Neutrophil (primary cell): ENCODE data around the gene IFITM1.

ENCODE experiments used
- H3K27ac ChIP-seq: fragments of 200-600 bp; sonication (generic); 2 replicates; pipeline ENCODE4 v1.5.1; 2016; ENCODE audit warnings: mild to moderate bottlenecking, moderate library complexity
- H3K27me3 ChIP-seq: fragments of 200-600 bp; sonication (generic); 2 replicates; pipeline ENCODE4 v1.6.0; 2016; ENCODE audit warnings: mild to moderate bottlenecking
- H3K36me3 ChIP-seq: fragments of 200-600 bp; sonication (generic); 2 replicates; pipeline ENCODE4 v1.5.1; 2017
- H3K4me1 ChIP-seq, 2 experiments: fragments of 200-600 bp in 1 of 2; sonication (generic) in 1 of 2; 1 replicate in 1 of 2; 2 replicates in 1 of 2; pipeline versions ENCODE4 v1.5.1 to v1.6.1; 2013 to 2016; ENCODE audit warnings: low read depth in 1 of 2, low read length in 1 of 2, mild to moderate bottlenecking in 1 of 2, moderate library complexity in 1 of 2; ENCODE audit not compliant: control insufficient read depth in 1 of 2, insufficient read depth in 1 of 2
- H3K4me3 ChIP-seq, 2 experiments: fragments of 200-600 bp in 1 of 2; sonication (generic) in 1 of 2; 1 replicate in 1 of 2; 2 replicates in 1 of 2; pipeline ENCODE4 v1.5.1; 2013 to 2016; ENCODE audit warnings: low read depth in 1 of 2, low read length in 1 of 2, mild to moderate bottlenecking in 1 of 2, moderate library complexity in 1 of 2
- H3K9me3 ChIP-seq: fragments of 200-600 bp; sonication (generic); 2 replicates; pipeline ENCODE4 v1.5.1; 2016
- CTCF ChIP-seq: fragments of 200-600 bp; sonication (generic); IDR thresholded peaks from 2 replicates; pipeline ENCODE4 v1.5.1; 2016; ENCODE audit warnings: antibody characterized with exemption

Gene IFITM1

GRCh38 chr11:294780-295179, 19.1 kb upstream of the IFITM1 start:
- Histone ChIP-seq H3K4me1 (peaks cover 11 to 15% of the 10 kb centered on the region in 2 experiments), H3K4me3 (no peak overlapping the region), H3K27ac (peak overlapping the region; percentile 5), H3K9me3 (no peaks in the 10 kb centered on the region), H3K27me3 (peaks cover 51% of the 10 kb centered on the region), H3K36me3 (peaks cover 37% of the 10 kb centered on the region)
- no peak for TF ChIP-seq CTCF

- Histone ChIP-seq H3K9me3 (no peaks in the 10 kb centered on the region), H3K27ac (no peak overlapping the region), H3K4me3 (no peak overlapping the region), H3K36me3 (peaks cover 37% of the 10 kb centered on the region), H3K27me3 (peaks cover 51% of the 10 kb centered on the region), H3K4me1 (peaks cover 3 to 7% of the 10 kb centered on the region in 2 experiments)
- no peak for TF ChIP-seq CTCF
Observed at GRCh38 chr11:295351-296170, 18.3 kb upstream of the IFITM1 start.

GRCh38 chr11:296171-297050, 17.4 kb upstream of the IFITM1 start:
- H3K4me3 ChIP-seq: no peak overlapping the region
- peaks cover 34% of the 10 kb centered on the region for H3K36me3 ChIP-seq
- no peak for TF ChIP-seq CTCF
- H3K9me3 ChIP-seq: no peaks in the 10 kb centered on the region
- peak overlapping the region; percentile 27 for H3K27ac ChIP-seq
- peaks cover 54% of the 10 kb centered on the region for H3K27me3 ChIP-seq
- H3K4me1 ChIP-seq: no peaks in the 10 kb centered on the region

GRCh38 chr11:297051-297585, 16.7 kb upstream of the IFITM1 start:
- Histone ChIP-seq H3K27ac (peak overlapping the region; percentile 27), H3K36me3 (peaks cover 28% of the 10 kb centered on the region), H3K4me1 (no peaks in the 10 kb centered on the region), H3K27me3 (peaks cover 54% of the 10 kb centered on the region), H3K9me3 (no peaks in the 10 kb centered on the region), H3K4me3 (no peak overlapping the region)
- no peak for TF ChIP-seq CTCF

GRCh38 chr11:297586-298405, 16.0 kb upstream of the IFITM1 start:
- no peaks in the 10 kb centered on the region for H3K4me1 ChIP-seq
- peaks cover 54% of the 10 kb centered on the region for H3K27me3 ChIP-seq
- peaks cover 22% of the 10 kb centered on the region for H3K36me3 ChIP-seq
- TF ChIP-seq CTCF: no peak
- no peaks in the 10 kb centered on the region for H3K9me3 ChIP-seq
- H3K27ac ChIP-seq: no peak overlapping the region
- no peak overlapping the region for H3K4me3 ChIP-seq
